ENCODE measurements around the gene LCN9. TPM values are rescaled to one million over a fixed set of nuclear protein-coding genes. Genes with fewer than 3 reads are reported as not detected.

Gene LCN9
- total RNA-seq, 6 experiments from 2014 or later: not detected

DNA sequence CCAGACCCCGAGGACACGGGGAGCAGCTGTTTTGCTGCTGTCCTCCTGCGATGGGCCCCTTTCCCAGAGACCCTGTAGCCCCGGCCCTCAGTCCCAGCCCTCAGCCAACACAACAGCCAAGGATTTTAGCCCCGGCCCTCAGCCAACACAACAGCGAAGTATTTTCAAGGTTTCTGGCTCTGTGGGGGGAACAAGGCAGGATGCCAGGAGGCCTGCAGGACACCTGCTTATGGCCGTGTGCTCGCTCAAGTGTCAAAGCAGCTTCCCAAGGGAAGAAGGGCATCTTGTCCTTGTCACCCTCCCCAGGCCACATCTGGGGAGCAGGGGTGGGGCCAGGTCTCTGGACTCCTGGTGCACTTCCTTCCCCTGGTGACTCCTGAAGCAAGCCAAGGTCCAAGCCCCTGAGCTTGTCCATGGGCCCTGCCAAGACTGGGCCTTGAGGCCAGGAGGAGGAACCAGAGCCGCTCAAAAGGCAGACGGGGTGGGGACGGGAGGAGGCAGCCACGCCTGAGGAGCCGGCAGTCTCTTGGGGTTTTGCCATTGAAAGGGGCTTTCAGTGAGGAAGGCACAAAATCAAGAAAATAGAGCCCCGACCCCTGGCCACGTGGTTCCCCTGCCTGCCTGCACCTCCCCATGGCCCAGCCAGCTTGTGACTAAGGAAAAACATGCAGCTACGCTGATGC, 49.6 kb downstream of the LCN9 start:
- TF ChIP-seq, protein P1, sequence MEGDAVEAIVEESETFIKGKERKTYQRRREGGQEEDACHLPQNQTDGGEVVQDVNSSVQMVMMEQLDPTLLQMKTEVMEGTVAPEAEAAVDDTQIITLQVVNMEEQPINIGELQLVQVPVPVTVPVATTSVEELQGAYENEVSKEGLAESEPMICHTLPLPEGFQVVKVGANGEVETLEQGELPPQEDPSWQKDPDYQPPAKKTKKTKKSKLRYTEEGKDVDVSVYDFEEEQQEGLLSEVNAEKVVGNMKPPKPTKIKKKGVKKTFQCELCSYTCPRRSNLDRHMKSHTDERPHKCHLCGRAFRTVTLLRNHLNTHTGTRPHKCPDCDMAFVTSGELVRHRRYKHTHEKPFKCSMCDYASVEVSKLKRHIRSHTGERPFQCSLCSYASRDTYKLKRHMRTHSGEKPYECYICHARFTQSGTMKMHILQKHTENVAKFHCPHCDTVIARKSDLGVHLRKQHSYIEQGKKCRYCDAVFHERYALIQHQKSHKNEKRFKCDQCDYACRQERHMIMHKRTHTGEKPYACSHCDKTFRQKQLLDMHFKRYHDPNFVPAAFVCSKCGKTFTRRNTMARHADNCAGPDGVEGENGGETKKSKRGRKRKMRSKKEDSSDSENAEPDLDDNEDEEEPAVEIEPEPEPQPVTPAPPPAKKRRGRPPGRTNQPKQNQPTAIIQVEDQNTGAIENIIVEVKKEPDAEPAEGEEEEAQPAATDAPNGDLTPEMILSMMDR (IDR thresholded peaks at IDR 0.05): no peak
- no peak overlapping the region for H3K4me3 Mint-ChIP-seq
- no peaks in the 10 kb centered on the region for H3K4me1 Mint-ChIP-seq (ENCODE audit: low read depth)
- no peak overlapping the region for H3K27ac Mint-ChIP-seq
- DNase-seq: no peak
- H3K27me3 Mint-ChIP-seq (ENCODE audit: insufficient read depth): peaks cover 28% of the 10 kb centered on the region
- H3K9me3 Mint-ChIP-seq: no peaks in the 10 kb centered on the region
- no peaks in the 10 kb centered on the region for H3K36me3 Mint-ChIP-seq (ENCODE audit: low read depth)

DNA sequence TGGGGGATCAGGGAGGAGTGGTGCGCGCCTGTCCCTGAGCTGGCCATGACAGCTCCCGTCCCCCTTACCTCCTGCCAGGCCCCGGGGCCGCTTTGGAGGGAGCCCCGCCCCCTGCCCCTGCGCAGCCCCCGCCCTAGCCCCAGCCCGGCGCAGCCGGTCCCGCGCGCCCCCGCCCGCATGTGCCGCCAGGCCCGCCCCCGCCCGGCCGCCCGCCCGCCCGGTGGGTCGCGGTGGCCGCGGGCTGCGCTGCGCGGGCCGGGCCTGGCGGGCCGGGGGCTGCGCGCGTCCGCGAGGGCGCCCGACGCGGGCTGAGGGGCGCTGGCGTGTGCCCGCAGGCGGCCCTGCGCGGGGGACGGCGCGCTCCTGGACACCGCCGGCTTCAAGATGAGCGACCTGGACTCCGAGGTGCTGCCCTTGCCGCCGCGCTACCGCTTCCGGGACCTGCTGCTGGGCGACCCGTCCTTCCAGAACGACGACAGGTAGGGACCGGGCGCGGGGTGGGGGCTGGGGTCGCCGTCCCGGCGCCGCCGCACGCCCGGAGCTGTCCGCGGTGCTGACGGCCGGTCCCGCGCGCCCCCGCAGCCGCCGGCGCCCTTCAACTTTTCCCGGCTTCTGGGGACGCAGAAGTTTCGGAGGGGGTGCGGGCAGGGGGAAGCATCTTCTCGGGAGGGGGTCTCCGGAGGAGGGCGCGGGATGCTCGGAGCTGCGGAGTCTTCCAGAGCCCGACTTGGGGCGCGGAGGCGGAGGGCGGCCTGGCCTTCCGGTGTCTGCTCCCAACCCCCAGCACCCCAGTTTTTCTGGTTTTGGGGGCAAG, 51.3 kb downstream of the LCN9 start:
- no peak overlapping the region for H3K4me3 Mint-ChIP-seq
- no peak for DNase-seq
- no peaks in the 10 kb centered on the region for H3K4me1 Mint-ChIP-seq (ENCODE audit: low read depth)
- no peaks in the 10 kb centered on the region for H3K9me3 Mint-ChIP-seq
- H3K36me3 Mint-ChIP-seq (ENCODE audit: low read depth): no peaks in the 10 kb centered on the region
- no peak overlapping the region for H3K27ac Mint-ChIP-seq
- peaks cover 21% of the 10 kb centered on the region for H3K27me3 Mint-ChIP-seq (ENCODE audit: insufficient read depth)
- TF ChIP-seq, protein P1 (IDR thresholded peaks at IDR 0.05): no peak

DNA sequence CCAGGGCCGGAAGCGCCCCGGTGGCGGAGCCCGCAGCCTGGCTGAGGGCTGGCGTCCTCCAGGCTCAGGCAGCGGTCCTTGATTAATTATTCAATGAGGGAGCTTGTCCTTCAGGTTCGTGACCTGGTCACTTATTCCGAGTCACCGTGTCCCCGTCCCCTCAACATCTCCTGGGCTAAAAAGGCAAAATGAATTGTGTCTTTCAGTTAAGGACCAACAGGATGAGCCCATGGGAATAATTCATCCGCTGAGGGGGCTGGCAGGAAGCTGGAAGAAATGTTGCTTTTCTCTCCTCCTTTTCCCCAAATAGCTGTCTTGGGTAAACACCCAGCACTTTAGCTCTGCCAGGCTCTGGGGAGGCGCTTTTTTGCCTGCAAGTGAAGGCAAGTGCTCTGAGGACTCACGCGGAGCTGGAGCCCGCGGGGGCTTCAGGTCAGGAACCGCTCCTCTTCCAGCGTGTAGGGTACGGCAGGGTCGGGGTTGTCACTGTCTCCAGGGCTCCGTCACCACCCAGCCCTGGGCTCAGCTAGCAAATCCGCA, 52.0 kb downstream of the LCN9 start:
- H3K27ac Mint-ChIP-seq: no peak overlapping the region
- TF ChIP-seq, protein P1 (IDR thresholded peaks at IDR 0.05): no peak
- no peaks in the 10 kb centered on the region for H3K4me1 Mint-ChIP-seq (ENCODE audit: low read depth)
- no peak for DNase-seq
- no peaks in the 10 kb centered on the region for H3K36me3 Mint-ChIP-seq (ENCODE audit: low read depth)
- no peaks in the 10 kb centered on the region for H3K9me3 Mint-ChIP-seq
- H3K27me3 Mint-ChIP-seq (ENCODE audit: insufficient read depth): peaks cover 21% of the 10 kb centered on the region
- H3K4me3 Mint-ChIP-seq: no peak overlapping the region

DNA sequence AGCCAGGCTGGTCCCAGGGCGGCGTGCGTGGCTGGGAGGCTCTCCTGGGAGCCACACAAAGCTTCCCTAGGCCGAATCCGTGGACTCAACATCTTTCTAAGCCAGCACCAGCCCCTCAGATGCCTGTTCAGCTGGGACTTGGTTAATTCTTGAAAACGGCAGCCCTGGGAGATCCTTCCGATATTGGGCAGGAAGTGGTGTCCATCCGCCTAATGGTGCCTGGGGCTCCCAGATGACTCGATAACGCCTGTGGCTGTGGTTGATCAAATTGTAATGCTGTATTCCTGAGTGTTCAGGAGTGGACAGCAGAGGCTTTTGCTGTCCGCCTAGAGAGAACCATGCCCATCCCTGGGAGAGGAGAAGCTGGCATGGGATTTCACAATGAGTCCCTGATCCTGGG, 52.9 kb downstream of the LCN9 start:
- Mint-ChIP-seq H3K4me1 (ENCODE audit: low read depth) (no peaks in the 10 kb centered on the region), H3K27ac (no peak overlapping the region), H3K27me3 (ENCODE audit: insufficient read depth) (peaks cover 15% of the 10 kb centered on the region), H3K9me3 (no peaks in the 10 kb centered on the region), H3K4me3 (no peak overlapping the region), H3K36me3 (ENCODE audit: low read depth) (no peaks in the 10 kb centered on the region)
- TF ChIP-seq, protein P1 (IDR thresholded peaks at IDR 0.05): no peak
- DNase-seq: no peak

Other genes starting within 250 kb of the LCN9 start
- gene PPP1R26, start 183.5 kb upstream of the LCN9 start, total RNA-seq (2021; fragmentation: NEBNext Ultra II Directional; extraction: Animal tissue kit (Norgen Biotek cat#: 25700)): 10 to 100 TPM; 10.6 to 14.9 (median 11.0) TPM
- 10 to 100 TPM; 37.5 to 43.3 (median 38.6) TPM for gene MRPS2, start 162.6 kb upstream of the LCN9 start, total RNA-seq (2021; fragmentation: NEBNext Ultra II Directional; extraction: Animal tissue kit (Norgen Biotek cat#: 25700))
- under 1 TPM in 2 of 6 experiments, not detected in 4; 0.28 to 0.46 TPM for gene LCN1, start 141.9 kb upstream of the LCN9 start, total RNA-seq (2021; fragmentation: NEBNext Ultra II Directional; extraction: Animal tissue kit (Norgen Biotek cat#: 25700))
- not detected for gene OBP2A, start 117.2 kb upstream of the LCN9 start, total RNA-seq (2021; fragmentation: NEBNext Ultra II Directional; extraction: Animal tissue kit (Norgen Biotek cat#: 25700))
- not detected for gene PAEP, start 101.6 kb upstream of the LCN9 start, total RNA-seq (2021; fragmentation: NEBNext Ultra II Directional; extraction: Animal tissue kit (Norgen Biotek cat#: 25700))
- not detected for gene GLT6D1, start 23.8 kb upstream of the LCN9 start, total RNA-seq (2021; fragmentation: NEBNext Ultra II Directional; extraction: Animal tissue kit (Norgen Biotek cat#: 25700))
- not detected for gene SOHLH1, start 36.2 kb downstream of the LCN9 start, total RNA-seq (2021; fragmentation: NEBNext Ultra II Directional; extraction: Animal tissue kit (Norgen Biotek cat#: 25700))
- gene KCNT1, start 38.9 kb downstream of the LCN9 start, total RNA-seq (2021; fragmentation: NEBNext Ultra II Directional; extraction: Animal tissue kit (Norgen Biotek cat#: 25700)): not detected
- gene CAMSAP1, start 244.2 kb downstream of the LCN9 start, total RNA-seq (2021; fragmentation: NEBNext Ultra II Directional; extraction: Animal tissue kit (Norgen Biotek cat#: 25700)): 10 to 100 TPM; 14.9 to 22.8 (median 18.1) TPM